BLaER1 treated with 17β-estradiol and CSF1 and Interleukin-3, amounts not matched to agents 10 nM and 100 nM (cell line): ENCODE measurements around the gene ATG10.
A peak's percentile ranks its signal among the peaks of the same experiment; 100 is the strongest.
"Not testable (repeated sequence)": the region's sequence is repeated elsewhere in the genome, so short reads cannot be mapped to it uniquely, and the experiment has no call there.

Experiments used
- H3K27ac ChIP-seq, 11 experiments: shearing (Covaris generic); formaldehyde crosslinking; 2 replicates each; pipeline ENCODE4 v1.8.1; 2022
- H3K27me3 ChIP-seq, 11 experiments: shearing (Covaris generic); formaldehyde crosslinking; 2 replicates each; pipeline ENCODE4 v1.8.1; 2022
- H3K36me3 ChIP-seq, 11 experiments: shearing (Covaris generic); formaldehyde crosslinking; 2 replicates each; pipeline ENCODE4 v1.8.1; 2022
- H3K4me1 ChIP-seq, 10 experiments: shearing (Covaris generic); formaldehyde crosslinking; 2 replicates each; pipeline ENCODE4 v1.8.1; 2022
- H3K4me2 ChIP-seq, 11 experiments: shearing (Covaris generic); formaldehyde crosslinking; 2 replicates each; pipeline ENCODE4 v1.8.1; 2022
- H3K4me3 ChIP-seq, 10 experiments: shearing (Covaris generic); formaldehyde crosslinking; 2 replicates each; pipeline ENCODE4 v1.8.1; 2022
- H3K9ac ChIP-seq, 11 experiments: shearing (Covaris generic); formaldehyde crosslinking; 2 replicates each; pipeline ENCODE4 v1.8.1; 2022
- H3K9me3 ChIP-seq, 11 experiments: shearing (Covaris generic); formaldehyde crosslinking; replicated peaks in 1 of 11; 2 replicates each; pipeline ENCODE4 v1.8.1; 2022
- H4K20me1 ChIP-seq, 11 experiments: shearing (Covaris generic); formaldehyde crosslinking; 2 replicates each; pipeline ENCODE4 v1.8.1; 2022
- Cebpa-rat ChIP-seq, 11 experiments: shearing (Covaris generic); IDR thresholded peaks; 2 replicates each; pipeline ENCODE4 v1.8.1; 2022

ATG10 gene

GRCh38 chr5:82095536-82095935 is 123.7 kb downstream of the ATG10 start:
- Histone ChIP-seq H3K27ac (no peak overlapping the region), H3K27me3 (no peaks in the 10 kb centered on the region), H3K9me3 (peaks cover 19 to 31% (median 24%) of the 10 kb centered on the region in 11 experiments), H3K9ac (no peak overlapping the region), H3K4me1 (peaks cover 4 to 15% (median 9%) of the 10 kb centered on the region in 10 experiments; a peak in 16 of 20 replicates), H3K36me3 (peaks cover 0 to 17% (median 10%) of the 10 kb centered on the region in 11 experiments; a peak in 13 of 22 replicates), H3K4me2 (peak overlapping the region in 3 of 11 experiments; percentile 4 to 18 (median 5); a peak in 3 of 22 replicates), H4K20me1 (no peaks in the 10 kb centered on the region), H3K4me3 (no peak overlapping the region)
- TF ChIP-seq Cebpa-rat (IDR thresholded peaks at IDR 0.05), result no peak

GRCh38 chr5:82096249-82096648 is 124.4 kb downstream of the ATG10 start:
- no peaks in the 10 kb centered on the region for H3K27me3 ChIP-seq
- H3K9ac ChIP-seq, result no peak overlapping the region
- H3K4me2 ChIP-seq, result peak overlapping the region in 1 of 11 experiments; percentile 4; a peak in 2 of 22 replicates
- no peak for TF ChIP-seq Cebpa-rat (IDR thresholded peaks at IDR 0.05)
- H3K36me3 ChIP-seq, result peaks cover 0 to 17% (median 10%) of the 10 kb centered on the region in 11 experiments; a peak in 13 of 22 replicates
- no peak overlapping the region for H3K4me3 ChIP-seq
- no peaks in the 10 kb centered on the region for H4K20me1 ChIP-seq
- peaks cover 4 to 15% (median 11%) of the 10 kb centered on the region in 10 experiments; a peak in 16 of 20 replicates for H3K4me1 ChIP-seq
- H3K27ac ChIP-seq, result no peak overlapping the region
- peaks cover 19 to 26% (median 20%) of the 10 kb centered on the region in 11 experiments for H3K9me3 ChIP-seq

GRCh38 chr5:82100303-82101077 is 128.7 kb downstream of the ATG10 start:
- Histone ChIP-seq H3K4me3 (no peak overlapping the region), H3K36me3 (no peaks in the 10 kb centered on the region), H3K27me3 (no peaks in the 10 kb centered on the region), H3K4me2 (peak overlapping the region in 4 of 11 experiments; percentile 24 to 82 (median 36); a peak in 6 of 22 replicates), H3K9me3 (no peaks in the 10 kb centered on the region), H3K4me1 (peaks cover 4 to 25% (median 9%) of the 10 kb centered on the region in 10 experiments; a peak in 16 of 20 replicates), H3K27ac (peak overlapping the region in 1 of 11 experiments; percentile 13; a peak in 1 of 22 replicates), H4K20me1 (no peaks in the 10 kb centered on the region), H3K9ac (peak overlapping the region in 1 of 11 experiments; percentile 42; a peak in 1 of 22 replicates)
- TF ChIP-seq Cebpa-rat (IDR thresholded peaks at IDR 0.05), result no peak

- H3K4me3 ChIP-seq, result no peak overlapping the region
- TF ChIP-seq Cebpa-rat (IDR thresholded peaks at IDR 0.05), result no peak
- no peak overlapping the region for H3K4me2 ChIP-seq
- H3K27ac ChIP-seq, result no peak overlapping the region
- H3K36me3 ChIP-seq, result no peaks in the 10 kb centered on the region
- H4K20me1 ChIP-seq, result no peaks in the 10 kb centered on the region
- H3K27me3 ChIP-seq, result no peaks in the 10 kb centered on the region
- no peak overlapping the region for H3K9ac ChIP-seq
- H3K4me1 ChIP-seq, result peaks cover 0 to 48% (median 8%) of the 10 kb centered on the region in 10 experiments; a peak in 11 of 20 replicates
- no peaks in the 10 kb centered on the region for H3K9me3 ChIP-seq
These were observed 133.0 kb downstream of the ATG10 start for GRCh38 chr5:82104872-82105271.

GRCh38 chr5:82105457-82105856 is 133.6 kb downstream of the ATG10 start:
- peak overlapping the region in 2 of 11 experiments; percentile 67 to 83; a peak in 5 of 22 replicates for H3K4me2 ChIP-seq
- no peaks in the 10 kb centered on the region for H3K36me3 ChIP-seq
- peak overlapping the region in 1 of 11 experiments; percentile 36; a peak in 1 of 22 replicates for H3K27ac ChIP-seq
- peaks cover 0 to 43% (median 8%) of the 10 kb centered on the region in 10 experiments; a peak in 11 of 20 replicates for H3K4me1 ChIP-seq
- H3K27me3 ChIP-seq, result no peaks in the 10 kb centered on the region
- H3K9me3 ChIP-seq, result no peaks in the 10 kb centered on the region
- TF ChIP-seq Cebpa-rat (IDR thresholded peaks at IDR 0.05), result no peak
- H3K4me3 ChIP-seq, result no peak overlapping the region
- H3K9ac ChIP-seq, result no peak overlapping the region
- H4K20me1 ChIP-seq, result no peaks in the 10 kb centered on the region

- Histone ChIP-seq H3K4me2 (peak overlapping the region in 5 of 11 experiments; percentile 13 to 84 (median 40); a peak in 5 of 22 replicates), H3K27ac (peak overlapping the region in 3 of 11 experiments; percentile 26 to 45 (median 31); a peak in 2 of 22 replicates), H3K9me3 (no peaks in the 10 kb centered on the region), H3K36me3 (no peaks in the 10 kb centered on the region), H4K20me1 (no peaks in the 10 kb centered on the region), H3K4me3 (no peak overlapping the region), H3K4me1 (peaks cover 0 to 35% (median 8%) of the 10 kb centered on the region in 10 experiments; a peak in 10 of 20 replicates), H3K27me3 (no peaks in the 10 kb centered on the region), H3K9ac (no peak overlapping the region)
- no peak for TF ChIP-seq Cebpa-rat (IDR thresholded peaks at IDR 0.05)
These were observed 134.4 kb downstream of the ATG10 start for GRCh38 chr5:82106207-82106606.

GRCh38 chr5:82106756-82107155 is 134.9 kb downstream of the ATG10 start:
- H3K9me3 ChIP-seq, result no peaks in the 10 kb centered on the region
- no peaks in the 10 kb centered on the region for H4K20me1 ChIP-seq
- peaks cover 0 to 31% (median 8%) of the 10 kb centered on the region in 10 experiments; a peak in 9 of 20 replicates for H3K4me1 ChIP-seq
- H3K4me2 ChIP-seq, result peak overlapping the region in 6 of 11 experiments; percentile 5 to 84 (median 28); a peak in 6 of 22 replicates
- H3K9ac ChIP-seq, result peak overlapping the region in 1 of 11 experiments; percentile 53; a peak in 1 of 22 replicates
- peak overlapping the region in 3 of 11 experiments; percentile 26 to 45 (median 31); a peak in 2 of 22 replicates for H3K27ac ChIP-seq
- no peak for TF ChIP-seq Cebpa-rat (IDR thresholded peaks at IDR 0.05)
- H3K36me3 ChIP-seq, result no peaks in the 10 kb centered on the region
- H3K4me3 ChIP-seq, result no peak overlapping the region
- no peaks in the 10 kb centered on the region for H3K27me3 ChIP-seq

GRCh38 chr5:82107267-82107666 is 135.4 kb downstream of the ATG10 start:
- no peaks in the 10 kb centered on the region for H3K36me3 ChIP-seq
- peak overlapping the region in 2 of 11 experiments; percentile 31 to 45; a peak in 2 of 22 replicates for H3K27ac ChIP-seq
- no peak for TF ChIP-seq Cebpa-rat (IDR thresholded peaks at IDR 0.05)
- no peaks in the 10 kb centered on the region for H4K20me1 ChIP-seq
- no peak overlapping the region for H3K4me3 ChIP-seq
- peaks cover 0 to 31% (median 8%) of the 10 kb centered on the region in 10 experiments; a peak in 9 of 20 replicates for H3K4me1 ChIP-seq
- no peaks in the 10 kb centered on the region for H3K9me3 ChIP-seq
- H3K27me3 ChIP-seq, result no peaks in the 10 kb centered on the region
- peak overlapping the region in 2 of 11 experiments; percentile 66 to 84; a peak in 4 of 22 replicates for H3K4me2 ChIP-seq
- peak overlapping the region in 1 of 11 experiments; percentile 53; a peak in 1 of 22 replicates for H3K9ac ChIP-seq

GRCh38 chr5:82109013-82109412 is 137.2 kb downstream of the ATG10 start:
- no peak overlapping the region for H3K9ac ChIP-seq
- no peaks in the 10 kb centered on the region for H3K9me3 ChIP-seq
- no peak overlapping the region for H3K4me2 ChIP-seq
- no peaks in the 10 kb centered on the region for H3K36me3 ChIP-seq
- H3K27me3 ChIP-seq, result no peaks in the 10 kb centered on the region
- H4K20me1 ChIP-seq, result no peaks in the 10 kb centered on the region
- TF ChIP-seq Cebpa-rat (IDR thresholded peaks at IDR 0.05), result no peak
- no peak overlapping the region for H3K27ac ChIP-seq
- H3K4me1 ChIP-seq, result peaks cover 0 to 31% (median 8%) of the 10 kb centered on the region in 10 experiments; a peak in 9 of 20 replicates
- H3K4me3 ChIP-seq, result no peak overlapping the region

- H4K20me1 ChIP-seq, H3K9ac ChIP-seq, H3K27me3 ChIP-seq, H3K4me2 ChIP-seq, H3K36me3 ChIP-seq, H3K9me3 ChIP-seq, H3K27ac ChIP-seq, H3K4me3 ChIP-seq: not testable (repeated sequence)
- H3K4me1 ChIP-seq, result peaks cover 0 to 30% (median 8%) of the 10 kb centered on the region in 10 experiments; a peak in 9 of 20 replicates
These were observed 138.1 kb downstream of the ATG10 start for GRCh38 chr5:82109915-82110314.
